Head of caudate nucleus (tissue), 42 donors: ENCODE data around the gene CFC1B.
"Not testable (repeated sequence)": the region's sequence is repeated elsewhere in the genome, so short reads cannot be mapped to it uniquely, and the experiment has no call there.

Experiments
- DNase-seq, 42 donors: peaks; one replicate each; pipeline versions ENCODE4 v3.0.0 to v3.0.0-alpha.2; 2020 to 2021; ENCODE audit warnings: mixed read lengths in 7 of 42
- intact Hi-C: fragments of 100-400 bp; cut with DNase I; formaldehyde crosslinking; loops from one replicate; pipeline ENCODE4 v1.15.0; 2022

CFC1B gene

GRCh38 chr2:130549475-130549874 is 28.5 kb downstream of the CFC1B start:
- intact Hi-C loops, DNase-seq: not testable (repeated sequence)

- intact Hi-C loops, DNase-seq: not testable (repeated sequence)
Observed at GRCh38 chr2:130554178-130554577, 33.2 kb downstream of the CFC1B start.

- DNase-seq, intact Hi-C loops: not testable (repeated sequence)
Observed at GRCh38 chr2:130556441-130556840, 35.4 kb downstream of the CFC1B start.

- intact Hi-C loops, DNase-seq: not testable (repeated sequence)
Observed at GRCh38 chr2:130566165-130566564, 45.1 kb downstream of the CFC1B start.

- DNase-seq, intact Hi-C loops: not testable (repeated sequence)
Observed at GRCh38 chr2:130571929-130572328, 50.9 kb downstream of the CFC1B start.

- peak in 6 of 42 donors; percentile 2 to 22 (median 10) for DNase-seq
- intact Hi-C loops: not testable (repeated sequence)
Observed at GRCh38 chr2:130574230-130574629, 53.2 kb downstream of the CFC1B start.

- intact Hi-C loops, DNase-seq: not testable (repeated sequence)
Observed at GRCh38 chr2:130576209-130576784, 55.3 kb downstream of the CFC1B start.

- DNase-seq, intact Hi-C loops: not testable (repeated sequence)
Observed at GRCh38 chr2:130577559-130577958, 56.5 kb downstream of the CFC1B start.
